ENCODE measurements around the gene CRYGS.
"Not testable (repeated sequence)": the region's sequence is repeated elsewhere in the genome, so short reads cannot be mapped to it uniquely, and the experiment has no call there.

The CRYGS gene

GRCh38 chr3:186587183-186587582, 43.0 kb upstream of the CRYGS start:
- TF ChIP-seq, protein P1, sequence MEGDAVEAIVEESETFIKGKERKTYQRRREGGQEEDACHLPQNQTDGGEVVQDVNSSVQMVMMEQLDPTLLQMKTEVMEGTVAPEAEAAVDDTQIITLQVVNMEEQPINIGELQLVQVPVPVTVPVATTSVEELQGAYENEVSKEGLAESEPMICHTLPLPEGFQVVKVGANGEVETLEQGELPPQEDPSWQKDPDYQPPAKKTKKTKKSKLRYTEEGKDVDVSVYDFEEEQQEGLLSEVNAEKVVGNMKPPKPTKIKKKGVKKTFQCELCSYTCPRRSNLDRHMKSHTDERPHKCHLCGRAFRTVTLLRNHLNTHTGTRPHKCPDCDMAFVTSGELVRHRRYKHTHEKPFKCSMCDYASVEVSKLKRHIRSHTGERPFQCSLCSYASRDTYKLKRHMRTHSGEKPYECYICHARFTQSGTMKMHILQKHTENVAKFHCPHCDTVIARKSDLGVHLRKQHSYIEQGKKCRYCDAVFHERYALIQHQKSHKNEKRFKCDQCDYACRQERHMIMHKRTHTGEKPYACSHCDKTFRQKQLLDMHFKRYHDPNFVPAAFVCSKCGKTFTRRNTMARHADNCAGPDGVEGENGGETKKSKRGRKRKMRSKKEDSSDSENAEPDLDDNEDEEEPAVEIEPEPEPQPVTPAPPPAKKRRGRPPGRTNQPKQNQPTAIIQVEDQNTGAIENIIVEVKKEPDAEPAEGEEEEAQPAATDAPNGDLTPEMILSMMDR (IDR thresholded peaks at IDR 0.05; ENCODE audit: borderline replicate concordance, insufficient read depth, low read depth, low read length), result no peak
- no peak overlapping the region for H3K4me3 ChIP-seq (ENCODE audit: low read depth, low read length)

- not testable (repeated sequence) for H3K4me3 ChIP-seq (ENCODE audit: low read depth, low read length)
Measured at GRCh38 chr3:186586245-186586644, 42.1 kb upstream of the CRYGS start.

GRCh38 chr3:186583831-186584230, 39.7 kb upstream of the CRYGS start:
- H3K4me3 ChIP-seq (ENCODE audit: low read depth, low read length), result no peak overlapping the region
- TF ChIP-seq, protein P1 (IDR thresholded peaks at IDR 0.05; ENCODE audit: borderline replicate concordance, insufficient read depth, low read depth, low read length), result no peak

DNA sequence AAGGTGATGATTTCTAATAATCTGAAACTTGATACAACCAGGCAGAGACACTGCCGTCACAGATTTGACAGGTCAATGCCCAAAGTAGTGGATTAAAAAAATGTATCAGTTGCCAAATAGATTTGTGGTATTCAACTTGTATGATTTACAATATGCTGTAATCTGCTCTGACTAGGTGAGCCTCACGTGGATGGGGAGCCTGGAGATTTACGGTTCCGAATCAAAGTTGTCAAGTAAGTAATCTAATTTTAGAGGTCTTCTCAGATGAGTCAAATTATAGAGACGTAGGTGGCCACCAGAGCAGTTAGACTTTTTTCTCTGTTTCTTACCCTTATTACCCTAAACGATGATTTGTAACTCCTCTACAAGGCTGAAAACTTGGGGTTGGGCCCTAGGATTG, 38.4 kb upstream of the CRYGS start:
- no peak overlapping the region for H3K4me3 ChIP-seq (ENCODE audit: low read depth, low read length)
- TF ChIP-seq, protein P1 (IDR thresholded peaks at IDR 0.05; ENCODE audit: borderline replicate concordance, insufficient read depth, low read depth, low read length), result no peak

- H3K4me3 ChIP-seq (ENCODE audit: low read depth, low read length), result no peak overlapping the region
- TF ChIP-seq, protein P1 (IDR thresholded peaks at IDR 0.05; ENCODE audit: borderline replicate concordance, insufficient read depth, low read depth, low read length), result no peak
Measured at GRCh38 chr3:186580785-186581184, 36.6 kb upstream of the CRYGS start.

DNA sequence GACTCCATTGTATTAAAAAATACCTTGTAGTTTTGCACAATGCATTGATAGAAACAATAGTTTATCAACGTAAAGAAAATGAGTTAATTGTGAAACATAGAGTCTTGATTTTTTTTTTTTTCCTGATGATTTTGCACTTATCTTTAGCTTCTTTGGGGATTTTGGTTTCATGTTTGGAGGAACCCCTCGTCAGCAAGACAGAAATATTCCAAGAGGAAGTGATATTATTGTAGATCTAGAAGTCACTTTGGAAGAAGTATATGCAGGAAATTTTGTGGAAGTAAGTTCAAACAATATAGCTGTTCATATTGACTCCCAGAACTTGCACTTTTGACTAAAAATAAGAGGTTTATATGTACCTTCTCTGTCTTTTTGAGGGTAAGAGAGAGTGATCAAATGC, 33.3 kb upstream of the CRYGS start:
- TF ChIP-seq, protein P1 (IDR thresholded peaks at IDR 0.05; ENCODE audit: borderline replicate concordance, insufficient read depth, low read depth, low read length), result no peak
- no peak overlapping the region for H3K4me3 ChIP-seq (ENCODE audit: low read depth, low read length)

DNA sequence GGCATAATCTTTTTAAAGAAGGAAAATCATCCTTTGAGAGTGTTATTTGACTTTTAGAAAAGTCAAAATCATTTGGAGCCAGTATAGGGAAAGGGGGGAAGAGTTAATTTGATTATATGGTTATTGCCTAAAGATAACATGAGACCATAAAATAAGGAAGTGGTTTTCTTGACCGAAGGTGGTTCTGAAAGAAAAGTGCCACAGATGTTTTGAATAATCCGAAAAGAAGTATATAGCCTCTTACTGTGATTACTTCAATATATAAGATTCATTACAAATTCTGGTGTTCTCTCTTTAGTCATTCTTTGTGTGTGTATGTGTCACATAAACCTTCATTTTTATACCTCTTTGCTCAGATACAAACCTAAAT, 27.4 kb upstream of the CRYGS start:
- no peak overlapping the region for H3K4me3 ChIP-seq (ENCODE audit: low read depth, low read length)
- TF ChIP-seq, protein P1 (IDR thresholded peaks at IDR 0.05; ENCODE audit: borderline replicate concordance, insufficient read depth, low read depth, low read length), result no peak
